CD4-positive, alpha-beta T cell treated with Interleukin-17A for 1 hour (primary cell): ENCODE measurements around the gene CLDN4.
"Not testable (repeated sequence)": the region's sequence is repeated elsewhere in the genome, so short reads cannot be mapped to it uniquely, and the experiment has no call there.

Experiments used
- DNase-seq: peaks from one replicate; pipeline ENCODE4 v3.0.0-alpha.2; 2020

The CLDN4 gene

GRCh38 chr7:73844131-73844547, 13.3 kb downstream of the CLDN4 start:
- DNase-seq, result no peak

- no peak for DNase-seq
Measured at GRCh38 chr7:73844848-73845460, 14.2 kb downstream of the CLDN4 start.

- DNase-seq, result not testable (repeated sequence)
Measured at GRCh38 chr7:73845701-73846195, 15.0 kb downstream of the CLDN4 start.

GRCh38 chr7:73847941-73848723, 17.3 kb downstream of the CLDN4 start:
- no peak for DNase-seq

GRCh38 chr7:73850781-73851207, 20.0 kb downstream of the CLDN4 start:
- no peak for DNase-seq

- peak; percentile 31 for DNase-seq
Measured at GRCh38 chr7:73851410-73852338, 20.9 kb downstream of the CLDN4 start.

- no peak for DNase-seq
Measured at GRCh38 chr7:73852500-73852899, 21.7 kb downstream of the CLDN4 start.

GRCh38 chr7:73856941-73857340, 26.1 kb downstream of the CLDN4 start:
- DNase-seq, result no peak

GRCh38 chr7:73858807-73859206, 28.0 kb downstream of the CLDN4 start:
- no peak for DNase-seq

- DNase-seq, result no peak
Measured at GRCh38 chr7:73860859-73861258, 30.1 kb downstream of the CLDN4 start, which contains the start of gene TMEM270. Gene TMEM270, plus strand, starts transcription at chr7:73861159. Its CDS starts 36 bp downstream, at chr7:73861195.

- no peak for DNase-seq
Measured at GRCh38 chr7:73861305-73861704, 30.5 kb downstream of the CLDN4 start.

- DNase-seq, result no peak
Measured at GRCh38 chr7:73864981-73865711, 34.4 kb downstream of the CLDN4 start.

- DNase-seq, result no peak
Measured at GRCh38 chr7:73865738-73866445, 35.1 kb downstream of the CLDN4 start.

- no peak for DNase-seq
Measured at GRCh38 chr7:73866446-73866767, 35.6 kb downstream of the CLDN4 start.

GRCh38 chr7:73869011-73869798, 38.4 kb downstream of the CLDN4 start:
- DNase-seq, result no peak

- DNase-seq, result no peak
Measured at GRCh38 chr7:73870041-73870492, 39.3 kb downstream of the CLDN4 start.

- DNase-seq, result no peak
Measured at GRCh38 chr7:73871163-73872011, 40.6 kb downstream of the CLDN4 start.

- DNase-seq, result no peak
Measured at GRCh38 chr7:73872056-73872908, 41.5 kb downstream of the CLDN4 start.

GRCh38 chr7:73876361-73876760, 45.6 kb downstream of the CLDN4 start:
- no peak for DNase-seq
